22Rv1 (cell line): Measurements from ENCODE around the gene ANKRD9.

Source experiments
- ZFX ChIP-seq: fragments of 450-650 bp; IDR thresholded peaks from 2 replicates; pipeline ENCODE4 v1.6.1; 2017; ENCODE audit warnings: antibody characterized with exemption, borderline replicate concordance
- TF ChIP-seq, protein P1 (sequence below): fragments of 450-650 bp; IDR thresholded peaks from 2 replicates; pipeline ENCODE4 v1.5.1; 2017; ENCODE audit warnings: mild to moderate bottlenecking

DNA sequence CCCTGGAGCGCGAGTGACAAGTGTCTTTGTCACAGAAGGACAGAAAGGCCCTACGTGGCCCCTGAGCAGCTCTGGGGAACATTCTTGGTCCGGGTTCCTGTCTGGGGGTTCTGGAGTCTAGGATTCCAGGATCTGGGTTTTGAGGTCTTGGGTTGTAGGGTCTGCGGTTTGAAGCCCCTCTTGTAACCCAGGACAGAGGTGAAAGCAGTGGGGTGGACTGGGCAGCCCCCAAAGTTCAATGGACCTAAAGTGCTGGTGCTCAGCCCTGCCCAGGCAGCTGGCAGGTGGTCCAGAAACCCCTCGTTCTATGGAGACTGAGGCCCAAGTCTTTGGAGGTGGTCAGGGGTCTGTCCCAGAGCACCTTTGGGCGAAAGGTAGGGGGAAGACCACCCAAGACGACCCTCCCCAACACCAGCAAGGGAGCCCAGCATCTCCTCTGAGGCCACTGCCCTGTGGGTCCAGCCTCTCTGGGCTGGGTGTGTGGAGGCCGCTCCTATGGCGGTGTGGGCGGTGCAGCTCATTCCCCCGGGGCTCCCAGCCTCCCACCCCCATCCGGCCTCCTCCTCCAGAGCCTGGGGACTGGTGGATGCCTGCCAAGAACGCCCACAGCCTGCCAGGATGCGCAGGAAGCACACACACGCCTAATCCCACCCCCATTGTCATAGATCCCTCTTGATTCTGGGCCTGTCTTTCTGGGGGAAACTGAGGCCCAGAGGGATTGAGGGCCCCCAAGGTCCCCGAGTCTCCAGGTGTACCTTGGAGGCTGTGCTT lies 30.2 kb upstream of the ANKRD9 start:
- TF ChIP-seq, protein P1, sequence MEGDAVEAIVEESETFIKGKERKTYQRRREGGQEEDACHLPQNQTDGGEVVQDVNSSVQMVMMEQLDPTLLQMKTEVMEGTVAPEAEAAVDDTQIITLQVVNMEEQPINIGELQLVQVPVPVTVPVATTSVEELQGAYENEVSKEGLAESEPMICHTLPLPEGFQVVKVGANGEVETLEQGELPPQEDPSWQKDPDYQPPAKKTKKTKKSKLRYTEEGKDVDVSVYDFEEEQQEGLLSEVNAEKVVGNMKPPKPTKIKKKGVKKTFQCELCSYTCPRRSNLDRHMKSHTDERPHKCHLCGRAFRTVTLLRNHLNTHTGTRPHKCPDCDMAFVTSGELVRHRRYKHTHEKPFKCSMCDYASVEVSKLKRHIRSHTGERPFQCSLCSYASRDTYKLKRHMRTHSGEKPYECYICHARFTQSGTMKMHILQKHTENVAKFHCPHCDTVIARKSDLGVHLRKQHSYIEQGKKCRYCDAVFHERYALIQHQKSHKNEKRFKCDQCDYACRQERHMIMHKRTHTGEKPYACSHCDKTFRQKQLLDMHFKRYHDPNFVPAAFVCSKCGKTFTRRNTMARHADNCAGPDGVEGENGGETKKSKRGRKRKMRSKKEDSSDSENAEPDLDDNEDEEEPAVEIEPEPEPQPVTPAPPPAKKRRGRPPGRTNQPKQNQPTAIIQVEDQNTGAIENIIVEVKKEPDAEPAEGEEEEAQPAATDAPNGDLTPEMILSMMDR: no peak
- TF ChIP-seq ZFX: no peak
